Mucosa of descending colon (tissue), 3 donors: ENCODE measurements around the gene PCSK6. TPM values are rescaled to one million over a fixed set of nuclear protein-coding genes. Genes with fewer than 3 reads are reported as not detected.

Experiments
- ATAC-seq: fragments of 200-7000 bp; cut with Tn5 transposase; one replicate; pipeline ENCODE4 v1.9.1; 2020; ENCODE audit warnings: mild to moderate bottlenecking, moderate library complexity
- DNase-seq, 3 donors: peaks; one replicate each; pipeline ENCODE4 v3.0.0-alpha.2; 2020
- H3K36me3 ChIP-seq: fragments of 200-600 bp; one replicate; pipeline ENCODE4 v1.8.0; 2021; ENCODE audit warnings: low read depth, mild to moderate bottlenecking
- H3K4me1 ChIP-seq: fragments of 200-600 bp; one replicate; pipeline ENCODE4 v1.8.0; 2021; ENCODE audit warnings: low read depth, mild to moderate bottlenecking
- H3K4me3 ChIP-seq: fragments of 200-600 bp; one replicate; pipeline ENCODE4 v1.8.0; 2021; ENCODE audit warnings: mild to moderate bottlenecking
- H3K9me3 ChIP-seq: fragments of 200-600 bp; one replicate; pipeline ENCODE4 v1.8.0; 2021; ENCODE audit warnings: mild to moderate bottlenecking
- CTCF ChIP-seq: fragments of 200-600 bp; IDR thresholded peaks from one replicate; pipeline ENCODE4 v1.8.0; 2022; ENCODE audit warnings: antibody characterized with exemption, mild to moderate bottlenecking
- intact Hi-C, 2 donors: fragments of 100-400 bp; cut with DNase I in 1 of 2; cut with micrococcal nuclease in 1 of 2; formaldehyde crosslinking; loops; one replicate each; pipeline versions ENCODE4 v1.11.0 to v1.11.1; 2022; cut with DNase I, micrococcal nuclease
- total RNA-seq, 3 donors: library from RNA; stranded (reverse); fragmentation: NEBNext Ultra II Directional in 2 of 3; extraction: Animal tissue kit (Norgen Biotek cat#: 25700) in 2 of 3; gene quantifications; one replicate each; pipeline versions ENCODE4 v1.2.1 to v1.2.4, GENCODE V29; 2021 to 2023
- donor health status: DM: no; HTN: no; CAD: no; lungs with moderate emphysema.
- donor health status: DM: no; HTN: no; CAD: no.
- donor health status: DM: no; HTN: yes; CAD: no.

Gene PCSK6
- total RNA-seq, 3 donors from 2014 or later = 21.3 to 58.4 (median 30.3) TPM

GRCh38 chr15:101348643-101349042 lies 140.9 kb downstream of the PCSK6 start:
- Histone ChIP-seq H3K4me1 (no peaks in the 10 kb centered on the region), H3K9me3 (no peaks in the 10 kb centered on the region), H3K36me3 (no peaks in the 10 kb centered on the region), H3K4me3 (no peak overlapping the region)
- intact Hi-C loops = no loop called here
- no peak for TF ChIP-seq CTCF
- ATAC-seq (peak; percentile 28), DNase-seq (no peak)

GRCh38 chr15:101348015-101348414 lies 141.5 kb downstream of the PCSK6 start:
- H3K36me3 ChIP-seq = no peaks in the 10 kb centered on the region
- intact Hi-C loops = no loop called here
- H3K4me1 ChIP-seq = no peaks in the 10 kb centered on the region
- no peak for ATAC-seq
- H3K9me3 ChIP-seq = no peaks in the 10 kb centered on the region
- no peak for TF ChIP-seq CTCF
- no peak overlapping the region for H3K4me3 ChIP-seq
- DNase-seq = no peak

- Histone ChIP-seq H3K36me3 (no peaks in the 10 kb centered on the region), H3K4me1 (no peaks in the 10 kb centered on the region), H3K9me3 (no peaks in the 10 kb centered on the region), H3K4me3 (no peak overlapping the region)
- no peak for ATAC-seq
- no peak for TF ChIP-seq CTCF
- intact Hi-C loops = no loop called here
- DNase-seq = no peak
These were observed 142.1 kb downstream of the PCSK6 start for GRCh38 chr15:101347454-101347853.

GRCh38 chr15:101346928-101347327 lies 142.6 kb downstream of the PCSK6 start:
- H3K4me1 ChIP-seq = no peaks in the 10 kb centered on the region
- H3K36me3 ChIP-seq = no peaks in the 10 kb centered on the region
- H3K4me3 ChIP-seq = no peak overlapping the region
- TF ChIP-seq CTCF = no peak
- peak; percentile 40 for ATAC-seq
- intact Hi-C loops = no loop called here
- DNase-seq = no peak
- H3K9me3 ChIP-seq = no peaks in the 10 kb centered on the region

- TF ChIP-seq CTCF = no peak
- intact Hi-C loops = no loop called here
- H3K36me3 ChIP-seq = no peaks in the 10 kb centered on the region
- no peaks in the 10 kb centered on the region for H3K9me3 ChIP-seq
- ATAC-seq (no peak), DNase-seq (no peak)
- H3K4me1 ChIP-seq = no peaks in the 10 kb centered on the region
- H3K4me3 ChIP-seq = no peak overlapping the region
These were observed 147.5 kb downstream of the PCSK6 start for GRCh38 chr15:101342056-101342455.

GRCh38 chr15:101338502-101339057 lies 150.9 kb downstream of the PCSK6 start:
- no peak for ATAC-seq
- Histone ChIP-seq H3K36me3 (no peaks in the 10 kb centered on the region), H3K4me1 (no peaks in the 10 kb centered on the region), H3K4me3 (no peak overlapping the region), H3K9me3 (no peaks in the 10 kb centered on the region)
- intact Hi-C loops = no loop called here
- TF ChIP-seq CTCF = no peak
- no peak for DNase-seq
